ENCODE data around the gene P3H2.

DNA sequence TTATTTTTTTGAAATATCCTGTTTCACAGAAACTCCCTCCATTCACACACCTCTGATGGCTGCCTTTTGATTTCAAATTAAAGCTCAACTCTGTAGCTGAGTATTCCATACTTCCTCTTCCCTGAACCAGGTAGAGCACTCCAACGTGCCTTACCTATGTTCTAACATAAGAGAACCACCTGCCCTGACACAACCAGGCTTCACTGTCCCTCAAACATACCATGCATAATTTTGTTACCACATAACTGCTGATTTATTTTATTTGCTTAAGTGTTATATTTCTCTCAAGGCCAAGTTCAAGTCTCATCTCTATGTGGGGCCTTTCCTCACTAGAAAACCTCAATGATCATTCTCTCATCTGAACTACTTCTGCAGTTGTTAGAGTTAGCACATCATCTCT, 209.7 kb downstream of the P3H2 start:
- TF ChIP-seq, protein P1, sequence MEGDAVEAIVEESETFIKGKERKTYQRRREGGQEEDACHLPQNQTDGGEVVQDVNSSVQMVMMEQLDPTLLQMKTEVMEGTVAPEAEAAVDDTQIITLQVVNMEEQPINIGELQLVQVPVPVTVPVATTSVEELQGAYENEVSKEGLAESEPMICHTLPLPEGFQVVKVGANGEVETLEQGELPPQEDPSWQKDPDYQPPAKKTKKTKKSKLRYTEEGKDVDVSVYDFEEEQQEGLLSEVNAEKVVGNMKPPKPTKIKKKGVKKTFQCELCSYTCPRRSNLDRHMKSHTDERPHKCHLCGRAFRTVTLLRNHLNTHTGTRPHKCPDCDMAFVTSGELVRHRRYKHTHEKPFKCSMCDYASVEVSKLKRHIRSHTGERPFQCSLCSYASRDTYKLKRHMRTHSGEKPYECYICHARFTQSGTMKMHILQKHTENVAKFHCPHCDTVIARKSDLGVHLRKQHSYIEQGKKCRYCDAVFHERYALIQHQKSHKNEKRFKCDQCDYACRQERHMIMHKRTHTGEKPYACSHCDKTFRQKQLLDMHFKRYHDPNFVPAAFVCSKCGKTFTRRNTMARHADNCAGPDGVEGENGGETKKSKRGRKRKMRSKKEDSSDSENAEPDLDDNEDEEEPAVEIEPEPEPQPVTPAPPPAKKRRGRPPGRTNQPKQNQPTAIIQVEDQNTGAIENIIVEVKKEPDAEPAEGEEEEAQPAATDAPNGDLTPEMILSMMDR (IDR thresholded peaks at IDR 0.05 in 4 of 5, conservative IDR thresholded peaks at IDR 0.05 in 1 of 5) = no peak
- no peak for TF ChIP-seq POLR2A (IDR thresholded peaks at IDR 0.05)

Data from gastrocnemius medialis (tissue), 4 donors.